ENCODE measurements around the gene SMARCA4. TPM values are rescaled to one million over a fixed set of nuclear protein-coding genes. Genes with fewer than 3 reads are reported as not detected.

SMARCA4 gene
- total RNA-seq, 1 donor from 2014 or later: 274 TPM

GRCh38 chr19:10971107-10971726, 10.4 kb downstream of the SMARCA4 start:
- no peak for DNase-seq (ENCODE audit: low spot score in 2 of 2, unreplicated experiment in 2 of 2)
- Mint-ChIP-seq H3K36me3 (peaks cover 7% of the 10 kb centered on the region), H3K27ac (no peak overlapping the region), H3K4me1 (peaks cover 24% of the 10 kb centered on the region), H3K9me3 (no peaks in the 10 kb centered on the region), H3K27me3 (ENCODE audit: low read depth) (no peaks in the 10 kb centered on the region), H3K4me3 (no peak overlapping the region)
- TF ChIP-seq, protein P1, sequence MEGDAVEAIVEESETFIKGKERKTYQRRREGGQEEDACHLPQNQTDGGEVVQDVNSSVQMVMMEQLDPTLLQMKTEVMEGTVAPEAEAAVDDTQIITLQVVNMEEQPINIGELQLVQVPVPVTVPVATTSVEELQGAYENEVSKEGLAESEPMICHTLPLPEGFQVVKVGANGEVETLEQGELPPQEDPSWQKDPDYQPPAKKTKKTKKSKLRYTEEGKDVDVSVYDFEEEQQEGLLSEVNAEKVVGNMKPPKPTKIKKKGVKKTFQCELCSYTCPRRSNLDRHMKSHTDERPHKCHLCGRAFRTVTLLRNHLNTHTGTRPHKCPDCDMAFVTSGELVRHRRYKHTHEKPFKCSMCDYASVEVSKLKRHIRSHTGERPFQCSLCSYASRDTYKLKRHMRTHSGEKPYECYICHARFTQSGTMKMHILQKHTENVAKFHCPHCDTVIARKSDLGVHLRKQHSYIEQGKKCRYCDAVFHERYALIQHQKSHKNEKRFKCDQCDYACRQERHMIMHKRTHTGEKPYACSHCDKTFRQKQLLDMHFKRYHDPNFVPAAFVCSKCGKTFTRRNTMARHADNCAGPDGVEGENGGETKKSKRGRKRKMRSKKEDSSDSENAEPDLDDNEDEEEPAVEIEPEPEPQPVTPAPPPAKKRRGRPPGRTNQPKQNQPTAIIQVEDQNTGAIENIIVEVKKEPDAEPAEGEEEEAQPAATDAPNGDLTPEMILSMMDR (IDR thresholded peaks at IDR 0.05; ENCODE audit: unreplicated experiment): no peak

GRCh38 chr19:10975374-10976130, 14.7 kb downstream of the SMARCA4 start:
- DNase-seq (ENCODE audit: low spot score in 2 of 2, unreplicated experiment in 2 of 2): no peak

DNA sequence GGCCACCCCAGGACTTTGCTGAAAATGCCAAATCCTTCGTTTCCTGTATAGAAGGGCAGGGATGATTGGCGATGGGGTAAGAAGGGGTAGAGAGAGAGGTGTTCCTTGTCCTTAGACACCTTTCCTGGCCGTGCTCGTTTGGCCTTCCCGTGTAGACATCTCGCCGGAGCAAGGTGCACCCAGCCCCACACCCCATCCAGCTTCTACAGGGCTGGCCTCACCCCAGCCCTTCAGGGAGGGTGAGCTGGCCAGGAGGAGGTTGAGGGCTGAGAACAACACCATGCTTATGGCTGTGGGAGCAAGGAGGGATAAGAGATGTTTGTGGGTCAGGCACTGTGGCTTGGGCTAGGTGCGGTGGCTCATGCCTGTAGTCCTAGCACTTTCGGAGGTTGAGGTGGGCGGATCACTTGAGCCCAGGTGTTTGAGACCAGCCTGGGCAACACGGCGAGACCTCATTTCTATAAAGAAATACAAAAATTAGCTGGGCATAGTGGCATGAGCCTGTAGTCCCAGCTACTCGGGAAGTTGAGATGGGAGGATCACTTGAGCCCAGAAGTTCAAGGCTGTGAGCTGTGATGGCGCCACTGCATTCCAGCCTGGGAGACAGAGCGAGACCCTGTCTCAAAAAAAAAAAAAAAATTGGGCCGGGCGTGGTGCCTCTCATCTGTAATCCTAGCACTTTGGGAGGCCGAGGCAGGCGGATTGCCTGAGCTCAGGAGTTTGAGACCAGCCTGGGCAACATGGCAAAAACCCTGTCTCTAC, 15.5 kb downstream of the SMARCA4 start:
- Mint-ChIP-seq H3K4me3 (no peak overlapping the region), H3K4me1 (peaks cover 21% of the 10 kb centered on the region), H3K36me3 (peaks cover 10% of the 10 kb centered on the region), H3K9me3 (no peaks in the 10 kb centered on the region), H3K27me3 (ENCODE audit: low read depth) (no peaks in the 10 kb centered on the region), H3K27ac (peak overlapping the region; percentile 91)
- DNase-seq (ENCODE audit: low spot score in 2 of 2, unreplicated experiment in 2 of 2): no peak
- TF ChIP-seq, protein P1 (IDR thresholded peaks at IDR 0.05; ENCODE audit: unreplicated experiment): no peak

More at GRCh38 chr19:10975374-10976130, 14.7 kb downstream of the SMARCA4 start:
- Mint-ChIP-seq H3K36me3 (peaks cover 10% of the 10 kb centered on the region), H3K4me3 (no peak overlapping the region), H3K9me3 (no peaks in the 10 kb centered on the region), H3K27ac (peak overlapping the region; percentile 91), H3K4me1 (peaks cover 21% of the 10 kb centered on the region), H3K27me3 (ENCODE audit: low read depth) (no peaks in the 10 kb centered on the region)
- TF ChIP-seq, protein P1 (IDR thresholded peaks at IDR 0.05; ENCODE audit: unreplicated experiment): no peak

GRCh38 chr19:10977742-10978092, 16.9 kb downstream of the SMARCA4 start:
- Mint-ChIP-seq H3K27me3 (ENCODE audit: low read depth) (no peaks in the 10 kb centered on the region), H3K4me1 (peaks cover 21% of the 10 kb centered on the region), H3K27ac (peak overlapping the region; percentile 39), H3K9me3 (no peaks in the 10 kb centered on the region), H3K4me3 (no peak overlapping the region), H3K36me3 (peaks cover 8% of the 10 kb centered on the region)
- TF ChIP-seq, protein P1 (IDR thresholded peaks at IDR 0.05; ENCODE audit: unreplicated experiment): no peak
- no peak for DNase-seq (ENCODE audit: low spot score in 2 of 2, unreplicated experiment in 2 of 2)

DNA sequence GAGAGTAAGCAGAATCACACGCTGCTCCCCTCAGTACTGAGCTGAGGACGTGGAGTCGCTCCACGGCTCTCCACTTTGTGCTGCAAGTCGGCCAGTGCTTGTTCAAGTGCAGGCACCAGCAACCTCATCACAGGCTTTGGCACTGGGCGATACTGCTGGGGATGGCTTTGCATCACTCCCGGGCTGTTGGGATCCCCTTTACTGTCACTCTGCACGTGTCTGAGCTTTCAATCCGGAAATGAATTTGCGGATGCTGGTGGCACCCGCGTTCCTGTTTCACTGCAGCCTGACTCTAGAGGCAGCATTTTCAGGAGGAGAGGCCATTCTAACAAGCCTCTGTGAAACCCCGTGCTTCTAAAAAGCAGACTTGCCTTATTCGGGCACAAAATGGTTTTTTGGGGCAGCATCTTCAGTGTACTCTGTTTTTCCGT, 19.1 kb downstream of the SMARCA4 start:
- Mint-ChIP-seq H3K4me3 (no peak overlapping the region), H3K9me3 (no peaks in the 10 kb centered on the region), H3K27me3 (ENCODE audit: low read depth) (no peaks in the 10 kb centered on the region), H3K27ac (no peak overlapping the region), H3K4me1 (peaks cover 15% of the 10 kb centered on the region), H3K36me3 (peaks cover 7% of the 10 kb centered on the region)
- TF ChIP-seq, protein P1 (IDR thresholded peaks at IDR 0.05; ENCODE audit: unreplicated experiment): no peak
- no peak for DNase-seq (ENCODE audit: low spot score in 2 of 2, unreplicated experiment in 2 of 2)

Data from mesothelial cell of epicardium (in vitro differentiated cells).